Large intestine (tissue), 3 donors: ENCODE measurements around the gene RTN3. TPM values are rescaled to one million over a fixed set of nuclear protein-coding genes. Genes with fewer than 3 reads are reported as not detected.

ENCODE experiments used
- DNase-seq, 2 donors: peaks; one replicate each; pipeline versions ENCODE4 v3.0.0 to v3.0.0-alpha.2; 2013
- H3K27ac ChIP-seq: one replicate; pipeline ENCODE4 v1.5.1; 2013; ENCODE audit warnings: low read length
- H3K27me3 ChIP-seq: 2 replicates; pipeline ENCODE4 v1.6.1; 2013; ENCODE audit warnings: low read length; ENCODE audit not compliant: control insufficient read depth, insufficient read depth
- H3K36me3 ChIP-seq: 2 replicates; pipeline ENCODE4 v1.6.1; 2013; ENCODE audit warnings: low read length; ENCODE audit not compliant: control insufficient read depth, insufficient read depth
- H3K4me1 ChIP-seq: one replicate; pipeline ENCODE4 v1.6.1; 2013; ENCODE audit warnings: low read length; ENCODE audit not compliant: control insufficient read depth, insufficient read depth
- H3K4me3 ChIP-seq: one replicate; pipeline ENCODE4 v1.5.1; 2013; ENCODE audit warnings: low read length
- H3K9me3 ChIP-seq: one replicate; pipeline ENCODE4 v1.6.1; 2013; ENCODE audit warnings: mild to moderate bottlenecking, low read depth, low read length, moderate library complexity; ENCODE audit not compliant: control insufficient read depth
- WGBS: methylation state at CpG from one replicate; pipeline ENCODE4 v1.1.5; 2013; ENCODE audit warnings: low lambda C conversion rate; ENCODE audit not compliant: insufficient coverage; 5-methylcytosine and 5-hydroxymethylcytosine counted together
- polyA plus RNA-seq: library from polyadenylated mRNA; unstranded; fragments of 120-200 nt; gene quantifications from one replicate; pipeline ENCODE4 v1.2.1, GENCODE V29; 2013

RTN3 gene
- polyA plus RNA-seq, 1 donor: 103 TPM

GRCh38 chr11:63762654-63763495 lies 81.6 kb downstream of the RTN3 start:
- Histone ChIP-seq H3K27me3 (no peaks in the 10 kb centered on the region), H3K27ac (peak overlapping the region; percentile 39), H3K4me3 (peak overlapping the region; percentile 23), H3K36me3 (peaks cover 40% of the 10 kb centered on the region), H3K4me1 (peaks cover 37% of the 10 kb centered on the region), H3K9me3 (peaks cover 3% of the 10 kb centered on the region)
- peak; percentile 35 to 75 for DNase-seq
- no CpG with 5 or more reads among the region's 96 CpGs for WGBS

GRCh38 chr11:63763496-63764339 lies 82.4 kb downstream of the RTN3 start:
- peak in 1 of 2 donors; percentile 28 for DNase-seq
- Histone ChIP-seq H3K4me3 (no peak overlapping the region), H3K9me3 (peaks cover 3% of the 10 kb centered on the region), H3K27ac (no peak overlapping the region), H3K4me1 (peaks cover 37% of the 10 kb centered on the region), H3K27me3 (no peaks in the 10 kb centered on the region), H3K36me3 (peaks cover 38% of the 10 kb centered on the region)
- 10% methylated on average over 2 of the region's 82 CpGs for WGBS

- H3K27ac ChIP-seq: peak overlapping the region; percentile 70
- no peak overlapping the region for H3K4me3 ChIP-seq
- H3K4me1 ChIP-seq: peaks cover 37% of the 10 kb centered on the region
- peak in 1 of 2 donors; percentile 9 for DNase-seq
- H3K36me3 ChIP-seq: peaks cover 38% of the 10 kb centered on the region
- H3K27me3 ChIP-seq: no peaks in the 10 kb centered on the region
- WGBS: no CpG with 5 or more reads among the region's 23 CpGs
- peaks cover 3% of the 10 kb centered on the region for H3K9me3 ChIP-seq
These were observed 83.0 kb downstream of the RTN3 start for GRCh38 chr11:63764340-63764678.

- Histone ChIP-seq H3K9me3 (peaks cover 3% of the 10 kb centered on the region), H3K36me3 (peaks cover 36% of the 10 kb centered on the region), H3K27ac (peak overlapping the region; percentile 70), H3K4me3 (peak overlapping the region; percentile 74), H3K27me3 (no peaks in the 10 kb centered on the region), H3K4me1 (peaks cover 37% of the 10 kb centered on the region)
- WGBS: no CpG with 5 or more reads among the region's 30 CpGs
- DNase-seq: peak; percentile 72 to 89
These were observed 83.7 kb downstream of the RTN3 start for GRCh38 chr11:63764679-63765647.

GRCh38 chr11:63765688-63766241 lies 84.5 kb downstream of the RTN3 start:
- Histone ChIP-seq H3K4me3 (peak overlapping the region; percentile 74), H3K9me3 (peaks cover 3% of the 10 kb centered on the region), H3K4me1 (peaks cover 41% of the 10 kb centered on the region), H3K36me3 (peaks cover 32% of the 10 kb centered on the region), H3K27me3 (no peaks in the 10 kb centered on the region), H3K27ac (peak overlapping the region; percentile 70)
- whole genome bisulfite sequencing: no CpG with 5 or more reads among the region's 18 CpGs
- DNase-seq: peak in 1 of 2 donors; percentile 34

- no peaks in the 10 kb centered on the region for H3K27me3 ChIP-seq
- H3K4me3 ChIP-seq: peak overlapping the region; percentile 74
- peaks cover 41% of the 10 kb centered on the region for H3K4me1 ChIP-seq
- peaks cover 3% of the 10 kb centered on the region for H3K9me3 ChIP-seq
- H3K36me3 ChIP-seq: peaks cover 23% of the 10 kb centered on the region
- DNase-seq: peak; percentile 43 to 72
- WGBS: no CpG with 5 or more reads among the region's 7 CpGs
- peak overlapping the region; percentile 70 for H3K27ac ChIP-seq
These were observed 85.4 kb downstream of the RTN3 start for GRCh38 chr11:63766531-63767235.

- H3K36me3 ChIP-seq: peaks cover 18% of the 10 kb centered on the region
- H3K27me3 ChIP-seq: no peaks in the 10 kb centered on the region
- peaks cover 3% of the 10 kb centered on the region for H3K9me3 ChIP-seq
- H3K4me3 ChIP-seq: peak overlapping the region; percentile 74
- no peak for DNase-seq
- peaks cover 40% of the 10 kb centered on the region for H3K4me1 ChIP-seq
- no CpG with 5 or more reads among the region's 4 CpGs for WGBS
- peak overlapping the region; percentile 70 for H3K27ac ChIP-seq
These were observed 85.9 kb downstream of the RTN3 start for GRCh38 chr11:63767267-63767564.

GRCh38 chr11:63767565-63768236 lies 86.4 kb downstream of the RTN3 start:
- Histone ChIP-seq H3K27me3 (no peaks in the 10 kb centered on the region), H3K27ac (peak overlapping the region; percentile 70), H3K9me3 (peaks cover 3% of the 10 kb centered on the region), H3K4me1 (peaks cover 36% of the 10 kb centered on the region), H3K4me3 (peak overlapping the region; percentile 74), H3K36me3 (peaks cover 15% of the 10 kb centered on the region)
- 0% methylated on average over 3 of the region's 34 CpGs for WGBS
- peak in 1 of 2 donors; percentile 84 for DNase-seq
